Fibroblast of lung (primary cell): ENCODE data around the gene DCLRE1A. TPM values are rescaled to one million over a fixed set of nuclear protein-coding genes. Genes with fewer than 3 reads are reported as not detected.

Experiments used
- DNase-seq, 2 donors: peaks; one replicate each; pipeline versions ENCODE4 v3.0.0 to v3.0.0-alpha.2; 2010; ENCODE audit warnings: low read depth in 2 of 2
- H2AFZ ChIP-seq: 2 replicates; pipeline ENCODE4 v1.5.1; 2012; ENCODE audit warnings: low read length, control low read depth, inconsistent platforms
- H3K27ac ChIP-seq: 2 replicates; pipeline ENCODE4 v1.5.1; 2011; ENCODE audit warnings: low read length, control low read depth; ENCODE audit not compliant: insufficient read depth
- H3K27me3 ChIP-seq: 2 replicates; pipeline ENCODE4 v1.5.1; 2011; ENCODE audit warnings: mild to moderate bottlenecking, low read length; ENCODE audit not compliant: control insufficient read depth, insufficient read depth
- H3K36me3 ChIP-seq: 2 replicates; pipeline ENCODE4 v1.5.1; 2011; ENCODE audit warnings: low read length; ENCODE audit not compliant: control insufficient read depth, insufficient read depth
- H3K4me1 ChIP-seq: 2 replicates; pipeline ENCODE4 v1.5.1; 2011; ENCODE audit warnings: low read length; ENCODE audit not compliant: control insufficient read depth, insufficient read depth; ENCODE audit errors: extremely low read depth
- H3K4me2 ChIP-seq: 2 replicates; pipeline ENCODE4 v1.5.1; 2011; ENCODE audit warnings: low read length, control low read depth; ENCODE audit not compliant: insufficient read depth; ENCODE audit errors: extremely low read depth
- H3K4me3 ChIP-seq, 4 experiments: fragments of 200-600 bp in 1 of 4; sonication (generic) in 1 of 4; replicated peaks in 1 of 4; 2 replicates each; pipeline ENCODE4 v1.5.1; 2011 to 2016; ENCODE audit warnings: low read length in 4 of 4, low read depth in 3 of 4, mild to moderate bottlenecking in 3 of 4, control low read depth in 2 of 4, inconsistent platforms in 1 of 4, mixed read lengths in 1 of 4; ENCODE audit not compliant: insufficient read depth in 1 of 4; ENCODE audit errors: control extremely low read depth in 1 of 4
- H3K79me2 ChIP-seq: 2 replicates; pipeline ENCODE4 v1.5.1; 2012; ENCODE audit warnings: mild to moderate bottlenecking, low read length, inconsistent platforms; ENCODE audit not compliant: control insufficient read depth, insufficient read depth
- H3K9ac ChIP-seq: 2 replicates; pipeline ENCODE4 v1.5.1; 2011; ENCODE audit warnings: mild to moderate bottlenecking, low read length, control low read depth; ENCODE audit not compliant: insufficient read depth
- H3K9me3 ChIP-seq: 2 replicates; pipeline ENCODE4 v1.5.1; 2012; ENCODE audit warnings: low read depth, low read length; ENCODE audit not compliant: control insufficient read depth, insufficient read depth
- H4K20me1 ChIP-seq: 2 replicates; pipeline ENCODE4 v1.5.1; 2011; ENCODE audit warnings: low read length; ENCODE audit not compliant: control insufficient read depth, insufficient read depth; ENCODE audit errors: extremely low read depth
- EZH2 ChIP-seq: IDR thresholded peaks from 2 replicates; pipeline ENCODE4 v1.5.1; 2012; ENCODE audit warnings: low read length, control low read depth, mild to moderate bottlenecking; ENCODE audit errors: missing control alignments
- polyA plus RNA-seq, 2 donors: library from polyadenylated mRNA; depleted of rRNA in 1 of 2; stranded (reverse) in 1 of 2; unstranded in 1 of 2; fragments of >200 nt; gene quantifications; 2 replicates each; pipeline ENCODE4 v1.2.1, GENCODE V29; 2011 to 2012; ENCODE audit warnings: missing spikeins in 1 of 2
- total RNA-seq: library from RNA; depleted of rRNA; stranded (reverse); fragments of >200 nt; gene quantifications from 2 replicates; pipeline ENCODE4 v1.2.1, GENCODE V29; 2014
- TF ChIP-seq, protein P1 (sequence below), 2 donors: IDR thresholded peaks in 1 of 2; conservative IDR thresholded peaks in 1 of 2; 1 replicate in 1 of 2; 2 replicates in 1 of 2; pipeline ENCODE4 v1.5.1; 2011 to 2012; ENCODE audit warnings: low read length in 2 of 2, control low read depth in 1 of 2, inconsistent platforms in 1 of 2, low read depth in 1 of 2, mild to moderate bottlenecking in 1 of 2

Gene DCLRE1A
- total and polyA plus RNA-seq, 2 donors (not counting 1 experiment from before 2014, with no cell fraction given): 5.2 to 9.4 TPM

DNA sequence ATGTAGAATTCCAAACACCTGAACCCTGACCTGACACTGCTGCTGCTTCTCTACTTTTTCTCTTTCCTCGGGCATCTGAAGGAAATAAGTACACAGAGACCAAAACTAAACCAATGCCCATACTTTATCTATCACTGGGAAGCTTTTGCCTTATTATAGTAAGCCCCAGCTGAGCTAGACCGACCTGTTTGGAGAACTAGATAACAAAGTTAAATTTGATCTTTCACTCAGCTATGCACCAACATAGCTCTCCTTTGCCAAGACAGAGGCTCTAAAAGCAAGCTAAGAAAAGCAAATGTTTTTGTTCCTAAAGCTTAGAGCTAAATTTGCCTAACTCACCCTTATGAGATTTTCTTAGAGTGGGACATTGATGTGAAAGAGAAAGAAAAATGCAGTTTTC lies 39.7 kb upstream of the DCLRE1A start:
- H3K27me3 ChIP-seq: no peaks in the 10 kb centered on the region
- no peak for DNase-seq
- H4K20me1 ChIP-seq: no peaks in the 10 kb centered on the region
- no peak overlapping the region for H3K27ac ChIP-seq
- no peak overlapping the region for H3K4me2 ChIP-seq
- H3K79me2 ChIP-seq: no peaks in the 10 kb centered on the region
- H3K4me3 ChIP-seq: no peak overlapping the region
- no peak overlapping the region for H3K9ac ChIP-seq
- TF ChIP-seq, protein P1, sequence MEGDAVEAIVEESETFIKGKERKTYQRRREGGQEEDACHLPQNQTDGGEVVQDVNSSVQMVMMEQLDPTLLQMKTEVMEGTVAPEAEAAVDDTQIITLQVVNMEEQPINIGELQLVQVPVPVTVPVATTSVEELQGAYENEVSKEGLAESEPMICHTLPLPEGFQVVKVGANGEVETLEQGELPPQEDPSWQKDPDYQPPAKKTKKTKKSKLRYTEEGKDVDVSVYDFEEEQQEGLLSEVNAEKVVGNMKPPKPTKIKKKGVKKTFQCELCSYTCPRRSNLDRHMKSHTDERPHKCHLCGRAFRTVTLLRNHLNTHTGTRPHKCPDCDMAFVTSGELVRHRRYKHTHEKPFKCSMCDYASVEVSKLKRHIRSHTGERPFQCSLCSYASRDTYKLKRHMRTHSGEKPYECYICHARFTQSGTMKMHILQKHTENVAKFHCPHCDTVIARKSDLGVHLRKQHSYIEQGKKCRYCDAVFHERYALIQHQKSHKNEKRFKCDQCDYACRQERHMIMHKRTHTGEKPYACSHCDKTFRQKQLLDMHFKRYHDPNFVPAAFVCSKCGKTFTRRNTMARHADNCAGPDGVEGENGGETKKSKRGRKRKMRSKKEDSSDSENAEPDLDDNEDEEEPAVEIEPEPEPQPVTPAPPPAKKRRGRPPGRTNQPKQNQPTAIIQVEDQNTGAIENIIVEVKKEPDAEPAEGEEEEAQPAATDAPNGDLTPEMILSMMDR (conservative IDR thresholded peaks at IDR 0.05 in 1 of 2, IDR thresholded peaks at IDR 0.05 in 1 of 2; ENCODE audit: low read depth in 1 of 2, low read length in 2 of 2): no peak
- no peak for TF ChIP-seq EZH2
- H3K9me3 ChIP-seq: no peaks in the 10 kb centered on the region
- no peaks in the 10 kb centered on the region for H3K4me1 ChIP-seq
- H2AFZ ChIP-seq: no peak overlapping the region
- no peaks in the 10 kb centered on the region for H3K36me3 ChIP-seq

DNA sequence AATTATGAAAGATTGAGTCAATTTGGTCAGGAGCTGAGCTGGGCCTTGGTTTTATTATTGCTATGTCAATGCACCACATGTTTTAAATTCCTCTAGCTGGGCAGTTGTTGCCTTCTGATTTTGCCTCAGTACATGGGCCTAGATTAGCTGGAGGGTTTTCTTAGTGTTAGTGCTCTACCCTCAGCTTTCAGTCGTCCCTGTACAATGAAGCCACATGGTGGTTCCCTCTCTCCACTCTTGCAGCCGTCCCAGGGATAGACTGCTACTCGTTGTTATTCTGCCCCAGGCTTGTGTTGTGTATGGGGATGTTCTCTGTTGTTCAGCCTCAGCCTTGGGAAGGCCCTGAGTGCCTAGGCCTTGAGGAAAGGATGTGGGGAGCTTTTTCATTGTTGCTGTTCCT lies 37.6 kb upstream of the DCLRE1A start:
- Histone ChIP-seq H3K4me1 (no peaks in the 10 kb centered on the region), H3K79me2 (no peaks in the 10 kb centered on the region), H2AFZ (no peak overlapping the region), H3K27me3 (no peaks in the 10 kb centered on the region), H3K9ac (no peak overlapping the region), H3K9me3 (no peaks in the 10 kb centered on the region), H3K27ac (no peak overlapping the region), H3K36me3 (no peaks in the 10 kb centered on the region), H4K20me1 (no peaks in the 10 kb centered on the region), H3K4me2 (no peak overlapping the region), H3K4me3 (no peak overlapping the region)
- DNase-seq: no peak
- TF ChIP-seq EZH2: no peak
- TF ChIP-seq, protein P1 (conservative IDR thresholded peaks at IDR 0.05 in 1 of 2, IDR thresholded peaks at IDR 0.05 in 1 of 2; ENCODE audit: low read depth in 1 of 2, low read length in 2 of 2): no peak

- DNase-seq: no peak
These were observed 36.9 kb upstream of the DCLRE1A start for GRCh38 chr10:113890769-113891168.

More at GRCh38 chr10:113890769-113891168, 36.9 kb upstream of the DCLRE1A start:
- H3K4me1 ChIP-seq: no peaks in the 10 kb centered on the region
- no peaks in the 10 kb centered on the region for H4K20me1 ChIP-seq
- no peak for TF ChIP-seq EZH2
- TF ChIP-seq, protein P1 (conservative IDR thresholded peaks at IDR 0.05 in 1 of 2, IDR thresholded peaks at IDR 0.05 in 1 of 2; ENCODE audit: low read depth in 1 of 2, low read length in 2 of 2): no peak
- no peaks in the 10 kb centered on the region for H3K27me3 ChIP-seq
- no peaks in the 10 kb centered on the region for H3K36me3 ChIP-seq
- H3K4me2 ChIP-seq: no peak overlapping the region
- no peak overlapping the region for H3K9ac ChIP-seq
- no peak overlapping the region for H3K27ac ChIP-seq
- no peaks in the 10 kb centered on the region for H3K9me3 ChIP-seq
- H2AFZ ChIP-seq: no peak overlapping the region
- no peak overlapping the region for H3K4me3 ChIP-seq
- H3K79me2 ChIP-seq: no peaks in the 10 kb centered on the region
